ENCODE measurements around the gene GPR153. TPM values are rescaled to one million over a fixed set of nuclear protein-coding genes. Genes with fewer than 3 reads are reported as not detected.

Gene GPR153
- total RNA-seq, 5 donors from 2014 or later (not counting 1 experiment from before 2014, with no cell fraction given), result 0.35 to 2.7 (median 0.72) TPM

DNA sequence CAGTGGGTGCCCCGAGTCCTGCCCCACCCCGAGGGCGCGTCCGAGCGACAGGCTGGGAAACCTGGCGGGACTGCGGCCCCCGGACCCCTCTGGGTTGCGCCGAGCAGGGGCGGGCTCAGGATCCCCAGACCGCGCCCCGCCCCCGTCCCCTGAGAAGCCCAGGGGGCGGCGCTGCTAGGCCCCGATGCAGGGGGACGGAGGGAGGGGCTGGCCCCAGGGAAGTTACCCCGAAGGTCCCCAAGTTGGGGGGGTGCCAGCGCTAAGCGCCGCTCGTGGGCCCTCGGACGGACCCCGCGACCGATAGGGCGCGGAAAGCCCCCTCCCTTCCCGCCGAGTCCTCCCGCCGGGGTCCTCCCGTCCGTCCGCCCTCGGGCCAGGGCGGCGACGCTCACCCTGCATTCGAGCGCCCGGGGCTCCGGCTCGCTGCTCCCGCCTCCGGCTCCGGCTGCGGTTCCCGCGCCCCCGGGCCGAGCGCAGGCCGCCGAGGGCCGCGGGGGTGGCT, 414 bp downstream of the GPR153 start:
- peaks cover 2 to 49% of the 10 kb centered on the region in 2 experiments for H3K27me3 ChIP-seq (replicated peaks in 1 of 2; ENCODE audit: control insufficient read depth in 2 of 2, extremely low read depth in 1 of 2, insufficient read depth in 2 of 2, low read length in 1 of 2)
- Mint-ChIP-seq H3K27me3 (peaks cover 4 to 17% of the 10 kb centered on the region in 2 donors), H3K9me3 (no peaks in the 10 kb centered on the region), H3K4me3 (peak overlapping the region in 1 of 3 donors; percentile 56), H3K27ac (no peak overlapping the region), H3K4me1 (peaks cover 2 to 11% (median 6%) of the 10 kb centered on the region in 3 donors), H3K36me3 (no peaks in the 10 kb centered on the region)
- no peak overlapping the region for H3K27ac ChIP-seq (ENCODE audit: low read length)
- peaks cover 0 to 18% of the 10 kb centered on the region in 2 experiments for H3K4me1 ChIP-seq (ENCODE audit: control insufficient read depth in 1 of 2, extremely low read depth in 1 of 2, insufficient read depth in 2 of 2, low read length in 2 of 2)
- DNase-seq (peak in 4 of 35 experiments; percentile 15 to 37 (median 18)), ATAC-seq (replicated peaks in 1 of 4) (peak; percentile 39 to 52 (median 46))
- POLR2A ChIA-PET, result no interaction called here
- CTCF ChIA-PET, result no interaction called here
- no peaks in the 10 kb centered on the region for H3K9me3 ChIP-seq
- peak overlapping the region; percentile 41 to 46 for H3K4me3 ChIP-seq (ENCODE audit: control insufficient read depth in 1 of 2, extremely low read depth in 1 of 2, low read length in 1 of 2)
- WGBS (ENCODE audit: insufficient coverage), result 0% methylated on average over 58 of the region's 61 CpGs
- H3K36me3 ChIP-seq (ENCODE audit: control insufficient read depth in 2 of 2, extremely low read depth in 1 of 2, insufficient read depth in 1 of 2, low read length in 1 of 2), result no peaks in the 10 kb centered on the region

GRCh38 chr1:6259491-6260362, 1.2 kb downstream of the GPR153 start:
- Mint-ChIP-seq H3K27ac (no peak overlapping the region), H3K4me1 (peaks cover 2 to 11% (median 6%) of the 10 kb centered on the region in 3 donors), H3K4me3 (peak overlapping the region; percentile 56 to 62 (median 59)), H3K36me3 (no peaks in the 10 kb centered on the region), H3K27me3 (peaks cover 4 to 17% of the 10 kb centered on the region in 2 donors), H3K9me3 (no peaks in the 10 kb centered on the region)
- POLR2A ChIA-PET, result no interaction called here
- peaks cover 2 to 50% of the 10 kb centered on the region in 2 experiments for H3K27me3 ChIP-seq (replicated peaks in 1 of 2; ENCODE audit: control insufficient read depth in 2 of 2, extremely low read depth in 1 of 2, insufficient read depth in 2 of 2, low read length in 1 of 2)
- CTCF ChIA-PET, result interaction anchor here in 1 of 2 donors (0.6 kb wide), 1 partner anchor 98 kb away, joined by 3 read pairs; no protein-coding TSS in a partner anchor
- peak; percentile 46 to 87 (median 72) for DNase-seq
- H3K4me1 ChIP-seq (ENCODE audit: control insufficient read depth in 1 of 2, extremely low read depth in 1 of 2, insufficient read depth in 2 of 2, low read length in 2 of 2), result peaks cover 0 to 18% of the 10 kb centered on the region in 2 experiments
- WGBS (ENCODE audit: insufficient coverage), result 12% methylated on average over 34 of the region's 46 CpGs
- no peak overlapping the region for H3K27ac ChIP-seq (ENCODE audit: low read length)
- ATAC-seq (replicated peaks in 1 of 4), result peak; percentile 70 to 84 (median 76)
- H3K36me3 ChIP-seq (ENCODE audit: control insufficient read depth in 2 of 2, extremely low read depth in 1 of 2, insufficient read depth in 1 of 2, low read length in 1 of 2), result no peaks in the 10 kb centered on the region
- no peaks in the 10 kb centered on the region for H3K9me3 ChIP-seq
- peak overlapping the region; percentile 25 to 41 for H3K4me3 ChIP-seq (ENCODE audit: control insufficient read depth in 1 of 2, extremely low read depth in 1 of 2, low read length in 1 of 2)

GRCh38 chr1:6258675-6259074, 2.2 kb downstream of the GPR153 start:
- Mint-ChIP-seq H3K36me3 (no peaks in the 10 kb centered on the region), H3K27me3 (peaks cover 4 to 17% of the 10 kb centered on the region in 2 donors), H3K9me3 (no peaks in the 10 kb centered on the region), H3K4me1 (peaks cover 2 to 11% (median 6%) of the 10 kb centered on the region in 3 donors), H3K27ac (no peak overlapping the region), H3K4me3 (peak overlapping the region; percentile 56 to 62 (median 59))
- ChIA-PET CTCF (no interaction called here), POLR2A (no interaction called here)
- DNase-seq, result no peak
- Histone ChIP-seq H3K4me1 (ENCODE audit: control insufficient read depth in 1 of 2, extremely low read depth in 1 of 2, insufficient read depth in 2 of 2, low read length in 2 of 2) (peaks cover 0 to 18% of the 10 kb centered on the region in 2 experiments), H3K27me3 (replicated peaks in 1 of 2; ENCODE audit: control insufficient read depth in 2 of 2, extremely low read depth in 1 of 2, insufficient read depth in 2 of 2, low read length in 1 of 2) (peaks cover 2 to 48% of the 10 kb centered on the region in 2 experiments), H3K9me3 (no peaks in the 10 kb centered on the region), H3K36me3 (ENCODE audit: control insufficient read depth in 2 of 2, extremely low read depth in 1 of 2, insufficient read depth in 1 of 2, low read length in 1 of 2) (no peaks in the 10 kb centered on the region), H3K4me3 (ENCODE audit: control insufficient read depth in 1 of 2, extremely low read depth in 1 of 2, low read length in 1 of 2) (no peak overlapping the region), H3K27ac (ENCODE audit: low read length) (no peak overlapping the region)
- 66% methylated on average over 7 of the region's 10 CpGs for WGBS (ENCODE audit: insufficient coverage)
- ATAC-seq (replicated peaks in 1 of 4), result no peak

DNA sequence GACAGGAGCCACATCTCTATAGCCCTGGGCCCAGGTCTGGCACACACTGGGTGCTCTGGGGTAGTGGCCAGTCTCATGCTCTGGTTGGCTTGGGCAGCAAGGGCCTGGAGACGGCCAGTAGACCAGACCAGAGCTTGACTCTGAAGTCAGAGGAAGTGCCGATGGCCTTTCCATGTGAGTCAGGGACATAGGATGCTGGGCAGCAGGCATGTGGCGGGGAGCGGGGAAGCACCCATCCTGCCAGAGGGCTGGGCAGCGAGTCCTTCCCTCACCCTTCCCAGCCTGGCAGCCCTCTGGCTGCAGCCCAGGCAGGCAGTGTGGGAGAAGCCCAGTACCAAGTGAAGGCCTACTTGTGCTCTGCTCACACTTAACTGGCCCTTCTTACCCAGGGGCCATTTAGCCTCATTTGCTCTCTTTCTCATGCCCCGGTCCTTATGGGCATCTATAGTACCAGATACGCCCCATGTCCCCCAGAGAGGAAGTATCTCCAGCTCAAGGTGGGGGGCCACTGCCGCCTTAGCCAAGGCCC, 3.3 kb downstream of the GPR153 start:
- Mint-ChIP-seq H3K4me3 (no peak overlapping the region), H3K27ac (no peak overlapping the region), H3K4me1 (peaks cover 2 to 11% (median 6%) of the 10 kb centered on the region in 3 donors), H3K27me3 (peaks cover 4 to 19% of the 10 kb centered on the region in 2 donors), H3K36me3 (no peaks in the 10 kb centered on the region), H3K9me3 (no peaks in the 10 kb centered on the region)
- Histone ChIP-seq H3K4me3 (ENCODE audit: control insufficient read depth in 1 of 2, extremely low read depth in 1 of 2, low read length in 1 of 2) (no peak overlapping the region), H3K27ac (ENCODE audit: low read length) (no peak overlapping the region), H3K9me3 (no peaks in the 10 kb centered on the region), H3K27me3 (replicated peaks in 1 of 2; ENCODE audit: control insufficient read depth in 2 of 2, extremely low read depth in 1 of 2, insufficient read depth in 2 of 2, low read length in 1 of 2) (peaks cover 2 to 42% of the 10 kb centered on the region in 2 experiments), H3K4me1 (ENCODE audit: control insufficient read depth in 1 of 2, extremely low read depth in 1 of 2, insufficient read depth in 2 of 2, low read length in 2 of 2) (peaks cover 0 to 18% of the 10 kb centered on the region in 2 experiments), H3K36me3 (ENCODE audit: control insufficient read depth in 2 of 2, extremely low read depth in 1 of 2, insufficient read depth in 1 of 2, low read length in 1 of 2) (no peaks in the 10 kb centered on the region)
- CTCF ChIA-PET, result no interaction called here
- POLR2A ChIA-PET, result no interaction called here
- DNase-seq (no peak), ATAC-seq (replicated peaks in 1 of 4) (no peak)
- WGBS (ENCODE audit: insufficient coverage), result 96% methylated on average over 8 of the region's 8 CpGs

DNA sequence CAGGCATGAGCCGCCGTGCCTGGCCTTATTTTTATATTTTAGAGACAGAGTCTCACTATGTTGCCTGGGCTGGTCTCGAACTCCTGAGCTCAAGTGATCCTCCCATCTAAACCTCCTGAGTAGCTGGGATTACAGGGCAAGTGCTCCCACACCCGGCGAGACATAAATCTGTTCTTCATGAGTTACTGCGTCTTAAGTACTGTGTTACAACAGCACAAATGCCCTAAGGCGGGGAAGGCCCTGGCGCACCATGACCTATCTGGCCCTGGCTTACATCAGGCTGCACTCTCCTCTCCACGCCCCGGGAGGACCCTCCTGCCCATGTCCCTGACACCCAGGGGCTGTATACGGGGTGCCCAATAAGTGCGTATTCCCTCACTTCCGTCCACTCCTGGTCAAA, 4.3 kb downstream of the GPR153 start:
- Histone ChIP-seq H3K9me3 (no peaks in the 10 kb centered on the region), H3K27ac (ENCODE audit: low read length) (no peak overlapping the region), H3K27me3 (replicated peaks in 1 of 2; ENCODE audit: control insufficient read depth in 2 of 2, extremely low read depth in 1 of 2, insufficient read depth in 2 of 2, low read length in 1 of 2) (peaks cover 2 to 38% of the 10 kb centered on the region in 2 experiments), H3K4me3 (ENCODE audit: control insufficient read depth in 1 of 2, extremely low read depth in 1 of 2, low read length in 1 of 2) (no peak overlapping the region), H3K4me1 (ENCODE audit: control insufficient read depth in 1 of 2, extremely low read depth in 1 of 2, insufficient read depth in 2 of 2, low read length in 2 of 2) (peaks cover 0 to 17% of the 10 kb centered on the region in 2 experiments), H3K36me3 (ENCODE audit: control insufficient read depth in 2 of 2, extremely low read depth in 1 of 2, insufficient read depth in 1 of 2, low read length in 1 of 2) (no peaks in the 10 kb centered on the region)
- ChIA-PET CTCF (interaction anchor here in 1 of 2 donors (0.5 kb wide), 1 partner anchor 201 kb away, joined by 5 read pairs; no protein-coding TSS in a partner anchor), POLR2A (no interaction called here)
- ATAC-seq (replicated peaks in 1 of 4) (no peak), DNase-seq (no peak)
- 86% methylated on average over 11 of the region's 13 CpGs for WGBS (ENCODE audit: insufficient coverage)
- no peak overlapping the region for H3K4me3 Mint-ChIP-seq
- no peaks in the 10 kb centered on the region for H3K36me3 Mint-ChIP-seq
- peaks cover 0 to 23% of the 10 kb centered on the region in 2 donors for H3K27me3 Mint-ChIP-seq
- H3K27ac Mint-ChIP-seq, result no peak overlapping the region
- H3K9me3 Mint-ChIP-seq, result no peaks in the 10 kb centered on the region
- H3K4me1 Mint-ChIP-seq, result peaks cover 2 to 9% (median 2%) of the 10 kb centered on the region in 3 donors

- Mint-ChIP-seq H3K27ac (no peak overlapping the region), H3K27me3 (peaks cover 9 to 40% of the 10 kb centered on the region in 2 donors), H3K4me1 (peaks cover 0 to 9% (median 0%) of the 10 kb centered on the region in 3 donors), H3K4me3 (no peak overlapping the region), H3K36me3 (no peaks in the 10 kb centered on the region), H3K9me3 (no peaks in the 10 kb centered on the region)
- Histone ChIP-seq H3K27me3 (replicated peaks in 1 of 2; ENCODE audit: control insufficient read depth in 2 of 2, extremely low read depth in 1 of 2, insufficient read depth in 2 of 2, low read length in 1 of 2) (peaks cover 2 to 48% of the 10 kb centered on the region in 2 experiments), H3K36me3 (ENCODE audit: control insufficient read depth in 2 of 2, extremely low read depth in 1 of 2, insufficient read depth in 1 of 2, low read length in 1 of 2) (no peaks in the 10 kb centered on the region), H3K9me3 (no peaks in the 10 kb centered on the region), H3K4me3 (ENCODE audit: control insufficient read depth in 1 of 2, extremely low read depth in 1 of 2, low read length in 1 of 2) (no peak overlapping the region), H3K27ac (ENCODE audit: low read length) (no peak overlapping the region), H3K4me1 (ENCODE audit: control insufficient read depth in 1 of 2, extremely low read depth in 1 of 2, insufficient read depth in 2 of 2, low read length in 2 of 2) (peaks cover 0 to 5% of the 10 kb centered on the region in 2 experiments)
- ChIA-PET CTCF (no interaction called here), POLR2A (no interaction called here)
- ATAC-seq (replicated peaks in 1 of 4), result no peak
- no peak for DNase-seq
- WGBS (ENCODE audit: insufficient coverage), result 89% methylated on average over 10 of the region's 16 CpGs
Measured at GRCh38 chr1:6254691-6255090, 6.2 kb downstream of the GPR153 start.

All from T-cell (primary cell).